GM19468 (cell line): ENCODE data around the gene TTC21B.

ENCODE experiments used
- ATAC-seq: cut with Tn5 transposase; IDR thresholded peaks from one replicate; pipeline ENCODE4 v1.9.1; 2021; ENCODE audit warnings: mild to moderate bottlenecking, moderate library complexity, moderate number of reproducible peaks; ENCODE audit not compliant: unreplicated experiment; ENCODE audit errors: extremely low read depth

Gene TTC21B

DNA sequence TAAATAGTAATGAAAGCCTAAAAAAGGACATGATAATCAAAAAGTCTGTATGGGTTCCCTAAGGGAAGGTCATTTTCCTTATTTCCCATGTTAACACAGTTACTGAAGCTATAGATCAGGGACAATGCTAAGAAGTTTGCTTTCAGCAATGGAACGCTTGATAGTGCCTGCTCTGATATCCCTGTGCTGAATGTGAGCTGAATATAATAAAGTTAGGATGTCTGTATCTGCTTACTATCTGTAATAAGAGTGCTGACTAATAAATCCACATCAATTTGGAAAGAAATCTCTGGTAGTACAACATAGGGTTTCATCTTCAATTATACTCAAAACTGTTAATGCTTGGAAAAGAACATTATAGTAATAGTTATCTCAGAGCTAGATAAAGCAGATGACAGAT lies 25.8 kb downstream of the TTC21B start:
- no peak for ATAC-seq

GRCh38 chr2:165927353-165927752 lies 26.2 kb downstream of the TTC21B start:
- no peak for ATAC-seq

- no peak for ATAC-seq
Measured at GRCh38 chr2:165924946-165925345, 28.6 kb downstream of the TTC21B start.

DNA sequence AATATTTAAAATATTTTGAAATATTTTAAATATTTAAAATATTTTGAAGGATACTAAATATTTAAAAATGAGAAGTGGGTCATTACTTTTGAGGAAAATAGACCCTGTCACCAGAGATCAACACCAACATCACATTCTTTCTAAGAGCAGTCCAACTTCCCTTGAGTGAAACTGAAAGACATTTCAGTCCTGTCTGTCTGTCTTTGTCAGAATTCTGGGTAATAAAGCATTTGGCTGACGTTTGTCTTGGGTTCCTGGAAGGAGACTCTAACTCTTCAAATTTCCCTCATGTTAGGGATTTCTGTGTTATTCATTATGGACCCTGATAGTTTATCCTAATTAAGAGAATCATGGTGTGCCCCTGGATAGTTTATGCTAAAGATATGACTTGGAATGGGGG lies 32.8 kb downstream of the TTC21B start:
- no peak for ATAC-seq

DNA sequence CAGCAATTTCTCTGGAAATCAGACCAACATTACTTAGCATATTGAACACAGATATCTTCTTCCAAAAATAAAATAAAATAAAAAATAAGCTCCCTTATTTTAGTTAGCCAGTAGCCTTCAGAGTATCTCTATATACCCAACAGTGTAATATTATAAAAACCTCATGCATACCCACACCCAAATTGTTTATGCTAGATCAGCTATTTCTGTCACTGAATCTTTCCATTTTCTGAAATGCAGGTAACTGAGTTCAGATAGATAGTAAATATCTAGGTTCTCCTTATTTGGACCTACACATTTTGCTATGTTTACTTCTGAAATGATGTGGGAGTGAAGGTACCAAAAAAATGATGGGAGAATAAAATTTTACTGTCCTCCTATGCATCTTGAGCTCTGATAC lies 39.9 kb downstream of the TTC21B start:
- no peak for ATAC-seq

DNA sequence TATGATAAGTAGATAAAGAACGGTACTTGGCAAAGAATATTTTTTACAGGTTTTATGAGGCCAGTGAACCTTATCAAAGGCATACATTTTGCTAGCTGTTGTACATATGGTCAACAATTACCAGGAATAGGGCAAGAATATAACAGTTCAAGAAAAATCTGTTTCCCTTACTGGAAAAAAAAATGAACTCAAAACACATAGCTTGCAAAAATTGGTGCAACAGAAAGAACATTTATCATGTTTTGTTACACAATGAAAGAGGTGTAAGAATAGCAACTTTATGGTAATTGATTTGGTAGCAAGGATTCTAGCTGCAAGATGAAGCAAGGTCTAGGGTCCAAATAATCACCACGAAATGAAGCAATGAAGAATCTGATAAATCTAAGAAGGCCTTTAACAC lies 41.6 kb downstream of the TTC21B start:
- no peak for ATAC-seq

DNA sequence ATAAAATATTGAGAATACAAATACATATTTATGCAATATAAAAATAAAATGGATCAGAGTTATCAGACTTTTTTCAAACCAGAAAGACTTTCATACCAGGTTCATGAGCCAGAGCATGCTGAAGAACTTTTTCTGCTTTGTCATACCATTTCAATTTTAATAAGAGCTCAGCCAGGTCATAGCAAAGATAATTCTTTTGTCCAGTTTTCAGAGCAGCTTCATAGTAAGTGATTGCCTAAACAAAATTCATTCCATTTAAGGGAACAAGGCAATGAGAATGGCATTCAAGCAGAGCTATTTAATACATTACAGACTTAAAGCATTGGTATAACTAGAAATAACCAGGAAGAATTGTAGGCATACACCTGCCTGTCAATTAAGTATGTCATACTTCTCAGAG lies 42.3 kb downstream of the TTC21B start:
- no peak for ATAC-seq

DNA sequence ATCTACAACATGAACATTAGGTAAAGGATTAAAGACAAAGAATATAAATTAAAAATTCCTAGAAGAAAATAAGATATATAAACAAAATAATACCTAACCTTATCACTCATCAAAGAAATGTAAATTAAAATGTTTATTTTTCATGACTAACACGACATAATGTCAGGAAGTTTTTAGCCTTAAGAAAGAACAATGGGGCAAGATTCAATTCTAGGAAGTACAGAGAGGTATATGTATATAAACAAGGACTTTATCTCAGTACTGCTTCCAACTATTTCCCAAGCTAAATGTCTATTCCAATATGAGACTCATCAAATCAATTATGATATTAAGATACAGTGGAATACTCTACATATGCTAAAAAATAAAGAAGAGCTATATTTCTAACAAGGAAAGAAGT lies 44.1 kb downstream of the TTC21B start:
- ATAC-seq: no peak

DNA sequence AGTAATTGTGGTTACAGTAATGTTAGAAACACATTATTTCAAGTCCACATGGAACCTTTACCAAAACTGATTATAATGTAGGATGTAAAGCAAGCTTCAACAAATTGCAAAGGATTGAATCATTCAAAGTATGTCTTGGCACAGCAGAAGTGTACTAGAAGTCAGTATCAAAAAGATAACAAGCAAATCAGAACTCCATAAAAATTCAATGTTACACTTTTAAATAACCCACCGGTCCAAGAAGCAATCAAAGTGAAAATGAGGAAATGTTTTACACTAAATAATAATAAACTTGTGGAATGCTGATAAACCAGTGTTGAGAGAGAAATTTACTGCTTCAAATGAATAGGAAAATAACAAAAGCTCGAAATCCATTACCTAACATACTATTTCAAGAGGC lies 47.7 kb downstream of the TTC21B start:
- ATAC-seq: no peak

- no peak for ATAC-seq
Measured at GRCh38 chr2:165905269-165905668, 48.3 kb downstream of the TTC21B start.

GRCh38 chr2:165904432-165904831 lies 49.1 kb downstream of the TTC21B start:
- ATAC-seq: no peak

DNA sequence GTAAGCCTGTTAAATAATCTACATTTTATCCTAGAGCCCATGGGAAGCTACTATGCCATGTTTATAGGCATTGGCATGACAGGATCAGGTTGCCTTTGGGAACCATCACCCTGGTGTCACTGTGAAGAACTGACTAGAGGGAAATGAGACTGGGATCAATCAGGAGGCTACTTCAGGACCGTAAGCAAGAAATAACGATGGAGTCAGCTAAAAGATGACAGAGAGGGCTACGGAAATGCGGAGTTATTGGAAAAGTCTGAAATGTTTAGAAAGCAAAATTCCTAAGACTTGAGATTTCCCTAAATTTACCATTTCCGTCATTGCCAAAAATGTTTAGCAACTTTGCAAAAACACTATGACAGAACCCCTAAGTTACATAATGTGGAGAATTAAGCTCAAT lies 50.2 kb downstream of the TTC21B start:
- no peak for ATAC-seq

- no peak for ATAC-seq
Measured at GRCh38 chr2:165902934-165903333, 50.6 kb downstream of the TTC21B start.

DNA sequence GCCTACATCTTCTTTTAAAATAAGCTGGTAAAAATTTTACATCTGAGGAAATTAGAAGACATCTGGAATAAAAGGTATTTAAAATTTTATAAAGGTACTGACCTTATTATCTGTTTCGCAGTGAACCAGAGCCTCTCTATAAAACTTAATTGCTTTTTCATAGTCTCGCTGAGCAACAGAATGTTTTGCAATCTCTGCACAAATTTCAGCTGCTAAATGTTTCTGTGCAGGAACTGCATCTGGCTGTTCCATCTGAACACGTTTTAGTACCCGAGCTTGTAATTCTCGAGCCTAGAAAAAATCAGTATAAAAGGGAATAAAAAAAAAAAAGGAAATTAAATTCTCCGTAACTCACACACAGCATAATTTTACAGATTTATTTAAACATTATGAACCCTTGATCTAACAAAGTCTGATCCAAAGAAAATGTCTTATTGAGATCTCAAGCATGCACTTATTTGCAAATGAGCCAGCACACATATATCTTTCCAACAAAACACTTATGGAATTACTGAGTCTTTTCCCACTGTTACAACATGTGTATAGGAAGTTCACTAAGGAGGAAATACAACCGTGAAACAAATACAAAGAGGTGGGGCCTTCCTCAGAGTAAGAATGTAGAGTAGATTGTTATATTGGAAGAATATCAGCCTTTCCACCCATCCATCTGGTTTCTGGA lies 51.8 kb downstream of the TTC21B start:
- no peak for ATAC-seq

- no peak for ATAC-seq
Measured at GRCh38 chr2:165899311-165899710, 54.3 kb downstream of the TTC21B start.

DNA sequence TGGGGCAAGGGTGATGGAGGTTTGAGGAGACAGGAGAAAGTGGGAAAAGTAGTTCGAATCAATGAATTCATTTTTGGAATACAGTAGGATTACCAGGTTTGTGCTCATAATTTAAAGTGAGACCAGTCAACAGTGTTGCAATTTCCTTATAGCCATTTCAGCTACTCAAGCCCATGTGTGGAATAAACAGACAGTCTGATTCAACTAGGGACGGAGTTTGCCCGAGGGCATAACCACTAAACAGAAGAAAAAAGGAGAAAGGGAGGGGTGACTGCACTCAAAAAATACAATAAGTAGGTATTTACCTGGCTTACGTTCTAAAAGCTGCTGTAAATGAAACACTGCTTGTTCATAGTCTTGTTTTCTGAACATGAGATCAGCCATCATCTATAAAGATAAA lies 55.2 kb downstream of the TTC21B start:
- no peak for ATAC-seq

- ATAC-seq: no peak
Measured at GRCh38 chr2:165897726-165898125, 55.9 kb downstream of the TTC21B start.

DNA sequence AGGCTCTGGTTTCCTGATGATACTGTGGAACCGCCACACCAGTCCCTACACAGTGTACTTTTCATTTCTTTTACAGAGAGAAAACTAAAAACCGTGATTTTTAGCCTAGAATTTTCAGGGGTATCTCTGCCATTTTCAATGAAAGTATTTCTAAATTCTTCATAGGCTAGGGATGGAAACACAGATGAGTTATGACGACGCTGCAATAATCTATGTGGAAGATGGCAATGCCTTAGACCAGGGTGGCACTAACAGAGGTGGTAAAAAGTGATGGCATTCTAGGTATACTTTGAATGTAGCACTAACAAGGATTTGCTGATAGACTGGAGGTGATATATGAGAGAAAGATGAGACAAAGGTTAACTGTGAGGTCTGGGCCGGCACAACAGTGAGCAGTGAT lies 56.5 kb downstream of the TTC21B start:
- ATAC-seq: no peak

DNA sequence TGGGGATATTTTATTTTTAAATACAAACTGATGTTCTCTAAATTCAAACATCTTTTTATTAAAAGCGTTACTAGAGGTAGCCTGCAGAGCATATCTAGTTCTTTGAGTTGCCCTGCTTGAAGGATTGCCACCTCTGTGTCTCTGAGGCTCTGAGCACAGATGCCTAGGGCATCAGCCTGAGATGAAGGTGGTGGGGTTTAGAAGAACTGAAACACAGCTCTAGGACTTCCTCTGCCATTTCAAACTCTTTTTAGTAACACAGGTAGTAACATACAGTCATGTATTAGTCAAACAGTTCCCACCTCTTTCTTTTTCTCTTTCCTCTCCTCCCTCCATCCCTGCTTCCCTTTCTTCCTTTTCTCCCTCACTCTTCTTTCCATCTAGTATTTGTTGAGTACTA lies 57.6 kb downstream of the TTC21B start:
- peak; percentile 54 for ATAC-seq

GRCh38 chr2:165893556-165893955 lies 60.0 kb downstream of the TTC21B start:
- no peak for ATAC-seq

GRCh38 chr2:165892526-165892925 lies 61.0 kb downstream of the TTC21B start:
- ATAC-seq: no peak

DNA sequence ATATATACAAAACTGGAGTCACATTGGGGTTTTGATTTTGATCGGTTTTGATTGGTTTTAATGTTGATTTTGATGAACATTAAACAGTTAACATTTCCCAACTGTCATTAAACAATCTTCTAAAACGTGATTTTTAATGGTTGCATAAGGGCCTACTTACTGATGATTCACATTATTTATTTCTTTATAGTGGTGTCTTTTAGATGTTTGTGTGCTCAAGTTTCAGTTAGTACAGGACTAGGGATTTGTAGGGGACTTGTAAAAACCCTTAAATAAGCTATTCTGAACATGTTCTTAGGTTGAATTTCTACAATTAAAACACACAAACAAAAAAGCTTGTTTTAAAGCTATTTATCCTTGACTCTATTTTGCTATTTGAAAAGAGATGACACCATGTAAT lies 61.6 kb downstream of the TTC21B start:
- no peak for ATAC-seq

- no peak for ATAC-seq
Measured at GRCh38 chr2:165891345-165891744, 62.2 kb downstream of the TTC21B start.
